Right lobe of liver (tissue), 6 donors: ENCODE measurements around the gene RNF31. TPM values are rescaled to one million over a fixed set of nuclear protein-coding genes. Genes with fewer than 3 reads are reported as not detected.
A peak's percentile ranks its signal among the peaks of the same experiment; 100 is the strongest.

Experiments
- ATAC-seq, 4 donors: fragments of 200-7000 bp; cut with Tn5 transposase; one replicate each; pipeline ENCODE4 v1.9.1; 2020; ENCODE audit warnings: mild to moderate bottlenecking in 4 of 4, moderate library complexity in 4 of 4
- DNase-seq, 3 donors: peaks; one replicate each; pipeline ENCODE4 v3.0.0-alpha.2; 2020
- H3K27ac ChIP-seq, 3 donors: fragments of 200-600 bp; one replicate each; pipeline ENCODE4 v1.8.0; 2022
- H3K27me3 ChIP-seq, 2 donors: fragments of 200-600 bp; one replicate each; pipeline ENCODE4 v1.8.0; 2022
- H3K36me3 ChIP-seq, 4 donors: fragments of 200-600 bp; sonication (generic) in 1 of 4; one replicate each; pipeline versions ENCODE4 v1.5.1 to v1.8.0; 2017 to 2022; ENCODE audit warnings: control low read depth in 1 of 4
- H3K4me1 ChIP-seq, 4 donors: fragments of 200-600 bp; sonication (generic) in 1 of 4; one replicate each; pipeline versions ENCODE4 v1.5.1 to v1.8.0; 2017 to 2022; ENCODE audit warnings: control low read depth in 1 of 4
- H3K4me3 ChIP-seq, 3 donors: fragments of 200-600 bp; one replicate each; pipeline ENCODE4 v1.8.0; 2022
- H3K9me3 ChIP-seq, 4 donors: fragments of 200-600 bp; sonication (generic) in 1 of 4; one replicate each; pipeline versions ENCODE4 v1.5.1 to v1.8.0; 2017 to 2022; ENCODE audit warnings: control low read depth in 1 of 4
- POLR2A ChIP-seq: fragments of 450-650 bp; IDR thresholded peaks from one replicate; pipeline ENCODE4 v1.6.1; 2017; ENCODE audit warnings: antibody characterized with exemption, mild to moderate bottlenecking
- WGBS: methylation state at CpG from one replicate; pipeline ENCODE4 v1.1.6; 2018; ENCODE audit warnings: low coverage, low lambda C conversion rate; ENCODE audit not compliant: insufficient coverage; ENCODE audit errors: missing lambda C conversion rate; 5-methylcytosine and 5-hydroxymethylcytosine counted together
- intact Hi-C, 2 donors: fragments of 100-400 bp; cut with DNase I; formaldehyde crosslinking; loops; one replicate each; pipeline versions ENCODE4 v1.11.2 to v1.14.1; 2022
- total RNA-seq, 6 experiments: library from RNA; depleted of rRNA in 2 of 6; stranded (reverse); fragments of >200 nt in 2 of 6; fragmentation: NEBNext Ultra II Directional in 3 of 6; extraction: Animal tissue kit (Norgen Biotek cat#: 25700) in 3 of 6; gene quantifications; one replicate each; pipeline versions ENCODE4 v1.1.0 to v1.2.4, GENCODE V29; 2016 to 2023
- TF ChIP-seq, protein P1 (sequence below), 4 donors: fragments of 200-600 bp in 3 of 4; fragments of 450-650 bp in 1 of 4; IDR thresholded peaks; one replicate each; pipeline versions ENCODE4 v1.5.1 to v1.8.0; 2016 to 2022; ENCODE audit warnings: antibody characterized with exemption in 4 of 4, mild to moderate bottlenecking in 2 of 4
- donor health status: DM: no; HTN: yes; CAD: no.
- donor health status: DM: no; HTN: no; CAD: no.
- donor health status: DM: no; HTN: no; CAD: no.
- donor health status: DM: no; HTN: yes; CAD: no.
- donor health status: DM: no; HTN: yes; CAD: no.

The RNF31 gene
- total RNA-seq, 6 experiments from 2014 or later: 17.5 to 39.6 (median 26.2) TPM

DNA sequence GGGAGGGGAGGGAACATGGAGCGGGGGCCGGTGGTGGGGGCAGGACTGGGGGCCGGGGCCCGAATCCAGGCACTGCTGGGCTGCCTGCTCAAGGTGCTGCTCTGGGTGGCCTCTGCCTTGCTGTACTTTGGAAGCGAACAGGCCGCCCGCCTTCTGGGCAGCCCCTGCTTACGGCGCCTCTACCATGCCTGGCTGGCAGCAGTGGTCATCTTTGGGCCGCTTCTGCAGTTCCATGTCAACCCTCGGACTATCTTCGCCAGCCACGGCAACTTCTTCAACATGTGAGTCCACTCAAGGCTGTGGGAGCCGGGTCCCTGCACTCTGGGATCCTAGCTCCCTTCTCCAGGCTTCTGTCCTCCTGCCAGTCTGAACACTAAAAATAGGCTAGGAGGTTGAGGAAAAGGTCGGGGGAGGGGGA is 15.7 kb upstream of the RNF31 start:
- no peaks in the 10 kb centered on the region for H3K27me3 ChIP-seq
- DNase-seq (no peak), ATAC-seq (peak; percentile 0 to 17 (median 3))
- H3K36me3 ChIP-seq: no peaks in the 10 kb centered on the region
- intact Hi-C loops: no loop called here
- WGBS: 39% methylated on average over 5 of the region's 15 CpGs
- no peak for TF ChIP-seq POLR2A
- TF ChIP-seq, protein P1, sequence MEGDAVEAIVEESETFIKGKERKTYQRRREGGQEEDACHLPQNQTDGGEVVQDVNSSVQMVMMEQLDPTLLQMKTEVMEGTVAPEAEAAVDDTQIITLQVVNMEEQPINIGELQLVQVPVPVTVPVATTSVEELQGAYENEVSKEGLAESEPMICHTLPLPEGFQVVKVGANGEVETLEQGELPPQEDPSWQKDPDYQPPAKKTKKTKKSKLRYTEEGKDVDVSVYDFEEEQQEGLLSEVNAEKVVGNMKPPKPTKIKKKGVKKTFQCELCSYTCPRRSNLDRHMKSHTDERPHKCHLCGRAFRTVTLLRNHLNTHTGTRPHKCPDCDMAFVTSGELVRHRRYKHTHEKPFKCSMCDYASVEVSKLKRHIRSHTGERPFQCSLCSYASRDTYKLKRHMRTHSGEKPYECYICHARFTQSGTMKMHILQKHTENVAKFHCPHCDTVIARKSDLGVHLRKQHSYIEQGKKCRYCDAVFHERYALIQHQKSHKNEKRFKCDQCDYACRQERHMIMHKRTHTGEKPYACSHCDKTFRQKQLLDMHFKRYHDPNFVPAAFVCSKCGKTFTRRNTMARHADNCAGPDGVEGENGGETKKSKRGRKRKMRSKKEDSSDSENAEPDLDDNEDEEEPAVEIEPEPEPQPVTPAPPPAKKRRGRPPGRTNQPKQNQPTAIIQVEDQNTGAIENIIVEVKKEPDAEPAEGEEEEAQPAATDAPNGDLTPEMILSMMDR (IDR thresholded peaks at IDR 0.05): no peak
- peak overlapping the region in 1 of 3 donors; percentile 18 for H3K4me3 ChIP-seq
- H3K27ac ChIP-seq: peak overlapping the region; percentile 61 to 86 (median 81)
- no peaks in the 10 kb centered on the region for H3K9me3 ChIP-seq
- H3K4me1 ChIP-seq: peaks cover 0 to 36% (median 15%) of the 10 kb centered on the region in 4 donors

DNA sequence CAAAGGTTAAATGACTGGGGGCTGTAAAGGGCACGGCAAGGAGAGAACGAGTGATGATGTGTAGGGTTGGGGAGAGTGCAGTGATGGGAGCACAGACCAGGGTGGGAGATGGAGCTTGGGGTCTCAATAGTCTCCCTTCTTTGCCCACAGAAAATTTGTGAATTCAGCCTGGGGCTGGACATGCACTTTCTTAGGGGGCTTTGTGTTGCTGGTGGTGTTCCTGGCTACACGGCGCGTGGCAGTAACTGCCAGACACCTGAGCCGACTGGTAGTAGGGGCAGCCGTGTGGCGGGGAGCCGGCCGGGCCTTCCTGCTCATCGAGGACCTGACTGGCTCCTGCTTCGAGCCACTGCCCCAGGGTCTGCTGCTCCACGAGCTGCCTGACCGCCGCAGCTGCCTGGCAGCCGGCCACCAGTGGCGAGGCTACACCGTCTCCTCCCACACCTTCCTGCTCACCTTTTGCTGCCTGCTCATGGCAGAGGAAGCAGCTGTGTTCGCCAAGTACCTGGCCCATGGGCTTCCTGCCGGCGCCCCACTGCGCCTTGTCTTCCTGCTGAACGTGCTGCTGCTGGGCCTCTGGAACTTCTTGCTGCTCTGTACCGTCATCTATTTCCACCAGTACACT is 15.1 kb upstream of the RNF31 start:
- WGBS: 44% methylated on average over 15 of the region's 24 CpGs
- ATAC-seq: peak in 2 of 4 donors; percentile 6 to 15
- peaks cover 0 to under 1% (median 0%) of the 10 kb centered on the region in 4 donors for H3K36me3 ChIP-seq
- H3K27me3 ChIP-seq: no peaks in the 10 kb centered on the region
- no peaks in the 10 kb centered on the region for H3K9me3 ChIP-seq
- peak overlapping the region in 1 of 3 donors; percentile 18 for H3K4me3 ChIP-seq
- peak overlapping the region in 1 of 3 donors; percentile 86 for H3K27ac ChIP-seq
- TF ChIP-seq, protein P1 (IDR thresholded peaks at IDR 0.05): no peak
- TF ChIP-seq POLR2A: peak; percentile 25
- peaks cover 0 to 42% (median 15%) of the 10 kb centered on the region in 4 donors for H3K4me1 ChIP-seq
- intact Hi-C loops: no loop called here
- DNase-seq: peak in 2 of 3 donors; percentile 60 to 81

DNA sequence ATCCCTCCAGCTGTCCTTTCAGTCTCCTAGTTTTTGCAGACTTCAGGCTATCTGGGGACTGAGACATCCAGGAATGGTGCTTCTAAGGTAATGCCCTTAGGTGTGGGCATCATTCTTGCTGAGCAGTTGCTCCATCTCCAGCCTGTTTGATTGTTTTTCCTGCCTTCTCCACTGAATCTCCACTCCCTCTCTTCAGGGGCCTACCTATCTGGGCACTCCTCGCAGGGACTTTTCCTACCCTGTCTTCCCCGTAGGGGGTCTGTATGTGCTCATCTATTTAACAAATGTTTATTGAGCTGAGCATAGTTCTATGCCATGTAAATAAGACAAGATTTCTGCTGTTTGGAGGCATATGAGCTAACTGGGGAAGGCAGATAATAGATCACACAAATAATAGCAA is 14.3 kb upstream of the RNF31 start:
- 83% methylated on average over 2 of the region's 2 CpGs for WGBS
- H3K4me1 ChIP-seq: peaks cover 0 to 48% (median 15%) of the 10 kb centered on the region in 4 donors
- H3K27me3 ChIP-seq: no peaks in the 10 kb centered on the region
- TF ChIP-seq, protein P1 (IDR thresholded peaks at IDR 0.05): no peak
- TF ChIP-seq POLR2A: no peak
- peaks cover 0 to 3% (median 0%) of the 10 kb centered on the region in 4 donors for H3K36me3 ChIP-seq
- no peaks in the 10 kb centered on the region for H3K9me3 ChIP-seq
- ATAC-seq: no peak
- no peak overlapping the region for H3K4me3 ChIP-seq
- no peak overlapping the region for H3K27ac ChIP-seq
- intact Hi-C loops: no loop called here
- DNase-seq: no peak

DNA sequence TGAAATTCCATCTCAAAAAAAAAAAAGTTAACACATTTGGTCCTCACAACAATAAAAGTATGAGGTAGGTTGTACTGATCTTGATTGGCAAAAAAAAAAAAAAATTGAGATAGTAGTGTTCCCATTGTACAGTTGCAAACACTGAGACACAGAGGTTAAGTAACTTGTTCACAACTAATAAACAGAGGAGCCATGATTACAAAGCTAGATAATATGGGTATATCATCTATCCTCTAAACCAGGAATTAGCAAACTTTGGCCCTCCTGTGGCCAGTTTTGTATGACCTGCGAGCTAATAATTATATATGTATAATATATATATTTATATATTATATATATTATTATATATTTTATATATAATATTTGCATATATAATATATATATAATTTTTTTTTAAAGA is 13.6 kb upstream of the RNF31 start:
- ATAC-seq: no peak
- no peak overlapping the region for H3K27ac ChIP-seq
- H3K36me3 ChIP-seq: peaks cover 0 to 10% (median 2%) of the 10 kb centered on the region in 4 donors
- intact Hi-C loops: no loop called here
- TF ChIP-seq, protein P1 (IDR thresholded peaks at IDR 0.05): no peak
- no peak for TF ChIP-seq POLR2A
- H3K27me3 ChIP-seq: no peaks in the 10 kb centered on the region
- DNase-seq: no peak
- H3K4me3 ChIP-seq: no peak overlapping the region
- no peaks in the 10 kb centered on the region for H3K9me3 ChIP-seq
- WGBS: 92% methylated on average over 1 of the region's 1 CpG
- H3K4me1 ChIP-seq: peaks cover 0 to 49% (median 15%) of the 10 kb centered on the region in 4 donors
